ENCODE results near the gene TMEM201. TPM values are rescaled to one million over a fixed set of nuclear protein-coding genes. Genes with fewer than 3 reads are reported as not detected.
A peak's percentile ranks its signal among the peaks of the same experiment; 100 is the strongest.

The TMEM201 gene
- polyA plus RNA-seq, 2 of the 4 experiments (the other 2 are of a cell fraction): 1.9 to 8.7 TPM

- Histone ChIP-seq H3K4me3 (peak overlapping the region; percentile 83), H3K4me2 (peak overlapping the region; percentile 99), H3K9me3 (no peaks in the 10 kb centered on the region), H3K27ac (peak overlapping the region; percentile 80 to 95), H3K4me1 (peaks cover 9% of the 10 kb centered on the region; the same call in 2 of the 3 replicates)
- DNase-seq (ENCODE audit: low read depth in 1 of 2, low spot score in 1 of 2): no peak
- CTCF ChIA-PET: interaction anchor here (0.6 to 1.5 kb wide), 4 partner anchors 27 to 357 kb away, joined by 3 to 11 read pairs (median 4); no protein-coding TSS in a partner anchor
- POLR2A ChIA-PET: no interaction called here
- FAIRE-seq: no peak
- ATAC-seq: peak; percentile 17 to 34
- TF ChIP-seq RARB (CRISPR knock-in tag; IDR thresholded peaks at IDR 0.05) (no peak), RAD21 (conservative IDR thresholded peaks at IDR 0.05 in 1 of 2, IDR thresholded peaks at IDR 0.05 in 1 of 2) (no peak), NR3C1 (IDR thresholded peaks at IDR 0.05) (no peak), FOSB (CRISPR knock-in tag; IDR thresholded peaks at IDR 0.05) (no peak), HES2 (IDR thresholded peaks at IDR 0.05) (no peak), ESRRA (IDR thresholded peaks at IDR 0.05; ENCODE audit: borderline replicate concordance, low read length) (no peak), EP300 (IDR thresholded peaks at IDR 0.05) (no peak), ZFP36 (IDR thresholded peaks at IDR 0.05; ENCODE audit: borderline replicate concordance, partially characterized antibody) (no peak), JUN (IDR thresholded peaks at IDR 0.05) (no peak), RFX5 (IDR thresholded peaks at IDR 0.05) (no peak), MAX (IDR thresholded peaks at IDR 0.05) (no peak), HEYL (CRISPR knock-in tag; IDR thresholded peaks at IDR 0.05) (no peak), MAZ (IDR thresholded peaks at IDR 0.05; ENCODE audit: borderline replicate concordance, low read depth, low read length) (no peak), CHD2 (IDR thresholded peaks at IDR 0.05; ENCODE audit: low read length, partially characterized antibody) (no peak), FOXS1 (CRISPR knock-in tag; IDR thresholded peaks at IDR 0.05) (no peak), EHF (CRISPR knock-in tag; IDR thresholded peaks at IDR 0.05) (no peak), HDAC2 (IDR thresholded peaks at IDR 0.05) (no peak)
- TF ChIP-seq, protein P1, sequence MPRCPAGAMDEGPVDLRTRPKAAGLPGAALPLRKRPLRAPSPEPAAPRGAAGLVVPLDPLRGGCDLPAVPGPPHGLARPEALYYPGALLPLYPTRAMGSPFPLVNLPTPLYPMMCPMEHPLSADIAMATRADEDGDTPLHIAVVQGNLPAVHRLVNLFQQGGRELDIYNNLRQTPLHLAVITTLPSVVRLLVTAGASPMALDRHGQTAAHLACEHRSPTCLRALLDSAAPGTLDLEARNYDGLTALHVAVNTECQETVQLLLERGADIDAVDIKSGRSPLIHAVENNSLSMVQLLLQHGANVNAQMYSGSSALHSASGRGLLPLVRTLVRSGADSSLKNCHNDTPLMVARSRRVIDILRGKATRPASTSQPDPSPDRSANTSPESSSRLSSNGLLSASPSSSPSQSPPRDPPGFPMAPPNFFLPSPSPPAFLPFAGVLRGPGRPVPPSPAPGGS (IDR thresholded peaks at IDR 0.05): no peak
- TF ChIP-seq, protein P2, sequence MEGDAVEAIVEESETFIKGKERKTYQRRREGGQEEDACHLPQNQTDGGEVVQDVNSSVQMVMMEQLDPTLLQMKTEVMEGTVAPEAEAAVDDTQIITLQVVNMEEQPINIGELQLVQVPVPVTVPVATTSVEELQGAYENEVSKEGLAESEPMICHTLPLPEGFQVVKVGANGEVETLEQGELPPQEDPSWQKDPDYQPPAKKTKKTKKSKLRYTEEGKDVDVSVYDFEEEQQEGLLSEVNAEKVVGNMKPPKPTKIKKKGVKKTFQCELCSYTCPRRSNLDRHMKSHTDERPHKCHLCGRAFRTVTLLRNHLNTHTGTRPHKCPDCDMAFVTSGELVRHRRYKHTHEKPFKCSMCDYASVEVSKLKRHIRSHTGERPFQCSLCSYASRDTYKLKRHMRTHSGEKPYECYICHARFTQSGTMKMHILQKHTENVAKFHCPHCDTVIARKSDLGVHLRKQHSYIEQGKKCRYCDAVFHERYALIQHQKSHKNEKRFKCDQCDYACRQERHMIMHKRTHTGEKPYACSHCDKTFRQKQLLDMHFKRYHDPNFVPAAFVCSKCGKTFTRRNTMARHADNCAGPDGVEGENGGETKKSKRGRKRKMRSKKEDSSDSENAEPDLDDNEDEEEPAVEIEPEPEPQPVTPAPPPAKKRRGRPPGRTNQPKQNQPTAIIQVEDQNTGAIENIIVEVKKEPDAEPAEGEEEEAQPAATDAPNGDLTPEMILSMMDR (IDR thresholded peaks at IDR 0.05): no peak
- 9% methylated on average over 6 of the region's 63 CpGs for WGBS (ENCODE audit: missing lambda C conversion rate)
Measured at GRCh38 chr1:9589144-9589718, 520 bp downstream of the TMEM201 start.

DNA sequence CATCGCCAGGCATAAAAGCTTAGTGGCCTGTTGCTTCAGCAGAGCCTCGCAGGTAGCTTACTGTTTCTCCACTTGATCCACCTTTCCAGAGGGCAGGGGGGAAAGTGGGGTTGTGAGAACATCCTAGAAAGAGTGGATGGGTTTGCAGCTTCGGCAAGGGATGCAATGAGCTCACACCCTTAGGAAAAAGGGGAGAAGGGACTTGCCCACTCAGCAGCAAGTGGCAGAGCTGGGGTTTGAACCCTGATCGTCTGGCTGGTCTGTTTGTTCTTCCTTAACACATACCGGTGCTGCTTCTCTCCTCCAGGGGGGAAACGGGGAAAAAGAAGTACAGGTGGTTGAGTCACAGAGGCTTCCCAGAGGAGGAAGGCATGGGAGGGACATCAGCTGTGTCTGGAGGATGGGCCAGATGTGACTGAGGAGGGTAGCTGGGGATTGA, 1.0 kb downstream of the TMEM201 start:
- ATAC-seq (peak in 1 of 2 experiments; percentile 9; a peak in 3 of 6 replicates), DNase-seq (ENCODE audit: low read depth in 1 of 2, low spot score in 1 of 2) (peak; percentile 16 to 30), FAIRE-seq (no peak)
- TF ChIP-seq HOXB13 (CRISPR knock-in tag; IDR thresholded peaks at IDR 0.05; ENCODE audit: low read depth) (no peak), FOSL2 (IDR thresholded peaks at IDR 0.05) (no peak), FOSL2 (CRISPR knock-in tag; IDR thresholded peaks at IDR 0.05) (no peak), MAFK (IDR thresholded peaks at IDR 0.05; ENCODE audit: partially characterized antibody) (no peak), PHF8 (IDR thresholded peaks at IDR 0.05; ENCODE audit: borderline replicate concordance, low read depth) (no peak), USF2 (IDR thresholded peaks at IDR 0.05) (no peak), RCOR1 (IDR thresholded peaks at IDR 0.05; ENCODE audit: low read depth, low read length) (no peak), HEYL (CRISPR knock-in tag; IDR thresholded peaks at IDR 0.05) (no peak), HOXA7 (CRISPR knock-in tag; IDR thresholded peaks at IDR 0.05) (no peak)
- TF ChIP-seq, protein P3, sequence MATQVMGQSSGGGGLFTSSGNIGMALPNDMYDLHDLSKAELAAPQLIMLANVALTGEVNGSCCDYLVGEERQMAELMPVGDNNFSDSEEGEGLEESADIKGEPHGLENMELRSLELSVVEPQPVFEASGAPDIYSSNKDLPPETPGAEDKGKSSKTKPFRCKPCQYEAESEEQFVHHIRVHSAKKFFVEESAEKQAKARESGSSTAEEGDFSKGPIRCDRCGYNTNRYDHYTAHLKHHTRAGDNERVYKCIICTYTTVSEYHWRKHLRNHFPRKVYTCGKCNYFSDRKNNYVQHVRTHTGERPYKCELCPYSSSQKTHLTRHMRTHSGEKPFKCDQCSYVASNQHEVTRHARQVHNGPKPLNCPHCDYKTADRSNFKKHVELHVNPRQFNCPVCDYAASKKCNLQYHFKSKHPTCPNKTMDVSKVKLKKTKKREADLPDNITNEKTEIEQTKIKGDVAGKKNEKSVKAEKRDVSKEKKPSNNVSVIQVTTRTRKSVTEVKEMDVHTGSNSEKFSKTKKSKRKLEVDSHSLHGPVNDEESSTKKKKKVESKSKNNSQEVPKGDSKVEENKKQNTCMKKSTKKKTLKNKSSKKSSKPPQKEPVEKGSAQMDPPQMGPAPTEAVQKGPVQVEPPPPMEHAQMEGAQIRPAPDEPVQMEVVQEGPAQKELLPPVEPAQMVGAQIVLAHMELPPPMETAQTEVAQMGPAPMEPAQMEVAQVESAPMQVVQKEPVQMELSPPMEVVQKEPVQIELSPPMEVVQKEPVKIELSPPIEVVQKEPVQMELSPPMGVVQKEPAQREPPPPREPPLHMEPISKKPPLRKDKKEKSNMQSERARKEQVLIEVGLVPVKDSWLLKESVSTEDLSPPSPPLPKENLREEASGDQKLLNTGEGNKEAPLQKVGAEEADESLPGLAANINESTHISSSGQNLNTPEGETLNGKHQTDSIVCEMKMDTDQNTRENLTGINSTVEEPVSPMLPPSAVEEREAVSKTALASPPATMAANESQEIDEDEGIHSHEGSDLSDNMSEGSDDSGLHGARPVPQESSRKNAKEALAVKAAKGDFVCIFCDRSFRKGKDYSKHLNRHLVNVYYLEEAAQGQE (IDR thresholded peaks at IDR 0.05): no peak
- ChIA-PET POLR2A (no interaction called here), CTCF (interaction anchor here (0.6 to 1.5 kb wide), 5 partner anchors 26 to 357 kb away, joined by 3 to 11 read pairs (median 4); no protein-coding TSS in a partner anchor)
- no peaks in the 10 kb centered on the region for H3K9me3 ChIP-seq
- H3K27ac ChIP-seq: peak overlapping the region; percentile 80 to 95
- H3K4me3 ChIP-seq: peak overlapping the region; percentile 83
- WGBS (ENCODE audit: missing lambda C conversion rate): 7% methylated on average over 2 of the region's 6 CpGs
- peak overlapping the region; percentile 99 for H3K4me2 ChIP-seq
- peaks cover 9% of the 10 kb centered on the region; the same call in 2 of the 3 replicates for H3K4me1 ChIP-seq

All from A549 (cell line).